ENCODE data around the gene HOPX. TPM values are rescaled to one million over a fixed set of nuclear protein-coding genes. Genes with fewer than 3 reads are reported as not detected.
"Not testable (repeated sequence)": the region's sequence is repeated elsewhere in the genome, so short reads cannot be mapped to it uniquely, and the experiment has no call there.

HOPX gene
- polyA plus RNA-seq (ENCODE audit: insufficient read length in 4 of 4), result 10 to 100 TPM; 10.7 to 19.6 (median 15.6) TPM

DNA sequence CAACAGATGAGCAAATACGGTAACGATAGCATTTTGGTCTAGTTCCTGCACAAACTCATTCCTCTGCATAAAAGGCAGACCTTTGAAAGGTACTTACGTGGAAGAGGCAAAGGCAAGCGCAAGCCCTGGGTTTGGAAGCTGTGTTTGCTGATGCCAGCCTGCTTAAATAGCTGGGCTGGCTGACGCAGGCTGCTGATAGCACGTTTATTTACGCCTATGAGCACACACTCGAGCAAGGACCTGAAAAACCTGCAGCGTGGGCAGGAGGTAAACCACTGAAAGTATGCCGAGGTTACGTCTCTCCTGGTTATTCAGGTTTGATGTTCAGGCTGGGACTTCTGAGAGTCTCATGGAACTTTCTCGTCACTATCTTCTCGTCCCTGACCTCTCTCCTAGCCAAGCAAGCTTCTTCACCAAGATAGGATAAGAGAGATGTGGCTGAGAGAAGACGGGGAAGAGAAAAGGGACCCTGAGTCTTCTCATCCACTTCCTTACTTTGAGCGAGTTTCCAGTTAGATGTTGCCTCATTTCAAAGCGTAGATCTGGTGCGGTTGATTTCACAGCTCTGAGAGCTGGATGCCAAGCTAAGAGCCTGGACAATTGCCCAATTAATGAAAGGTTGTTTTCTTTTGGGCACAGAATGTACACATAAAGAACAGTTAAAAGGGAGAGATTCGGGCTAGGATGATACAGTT lies at the start of gene HOPX:
TSS of gene HOPX (minus strand) at position 139 of the 695 bp plus-strand sequence. CDS start 23,480 bp downstream, outside the sequence.
- DNase-seq (ENCODE audit: low read depth in 4 of 4, low spot score in 2 of 4), result no peak

DNA sequence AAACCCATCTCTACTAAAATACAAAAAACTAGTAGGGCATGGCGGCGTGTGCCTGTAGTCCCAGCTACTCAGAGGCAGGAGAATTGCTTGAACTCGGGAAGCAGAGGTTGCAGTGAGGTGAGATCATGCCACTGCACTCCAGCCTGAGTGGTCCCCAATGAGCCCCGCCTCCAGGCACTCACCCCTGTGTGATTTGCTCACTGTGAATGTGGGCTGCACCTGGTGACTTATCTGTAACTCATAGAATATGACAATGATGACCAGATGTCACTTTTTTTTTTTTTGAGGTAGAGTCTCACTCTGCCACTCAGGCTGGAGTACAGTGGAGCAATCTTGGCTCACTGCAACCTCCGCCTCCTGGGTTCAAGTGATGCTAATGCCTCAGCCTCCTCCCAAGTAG lies 49.0 kb upstream of the HOPX start:
- DNase-seq (ENCODE audit: low read depth in 4 of 4, low spot score in 2 of 4), result no peak

DNA sequence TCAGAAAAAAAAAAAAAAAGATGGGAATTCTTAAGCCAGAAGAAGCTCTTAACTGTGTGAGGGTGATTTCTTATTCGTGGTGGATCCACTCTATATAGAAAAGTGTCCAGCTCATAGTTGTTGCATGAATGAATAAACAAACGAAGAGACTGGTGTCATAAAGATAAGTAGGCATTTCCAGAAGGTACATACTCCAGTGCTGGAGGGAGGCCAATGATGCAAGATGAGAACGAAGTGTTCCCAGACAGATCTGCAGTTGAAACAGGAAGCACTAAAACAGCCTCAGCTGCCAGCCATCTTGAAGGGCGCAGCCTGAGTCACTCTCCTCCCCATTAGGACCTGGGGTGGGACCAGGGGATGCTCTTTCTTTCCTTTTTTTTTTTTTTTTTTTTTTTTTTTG lies 47.4 kb upstream of the HOPX start:
- DNase-seq (ENCODE audit: low read depth in 4 of 4, low spot score in 2 of 4), result no peak

DNA sequence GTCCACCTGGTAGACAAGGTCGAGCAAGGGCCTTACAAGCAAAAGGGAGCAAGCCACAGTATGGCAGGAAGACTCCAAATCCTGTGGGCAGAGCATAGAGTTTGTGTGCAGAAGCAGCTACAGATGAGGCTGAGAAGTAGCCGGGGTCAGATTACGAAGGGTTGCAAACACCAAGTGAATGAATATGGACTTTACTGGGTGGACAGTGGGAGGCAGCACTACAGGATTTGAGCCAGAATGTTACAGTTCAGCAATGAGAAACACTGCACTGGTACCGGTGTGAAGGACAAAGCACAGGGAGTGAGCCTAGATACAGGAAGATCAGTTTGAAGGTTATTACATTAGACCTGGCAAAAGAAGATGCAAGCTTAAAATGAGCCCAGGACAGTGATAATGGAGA lies 46.1 kb upstream of the HOPX start:
- no peak for DNase-seq (ENCODE audit: low read depth in 4 of 4, low spot score in 2 of 4)

GRCh38 chr4:56726593-56726992 lies 45.5 kb upstream of the HOPX start:
- DNase-seq (ENCODE audit: low read depth in 4 of 4, low spot score in 2 of 4), result not testable (repeated sequence)

GRCh38 chr4:56723659-56724230 lies 42.6 kb upstream of the HOPX start:
- DNase-seq (ENCODE audit: low read depth in 4 of 4, low spot score in 2 of 4), result no peak

DNA sequence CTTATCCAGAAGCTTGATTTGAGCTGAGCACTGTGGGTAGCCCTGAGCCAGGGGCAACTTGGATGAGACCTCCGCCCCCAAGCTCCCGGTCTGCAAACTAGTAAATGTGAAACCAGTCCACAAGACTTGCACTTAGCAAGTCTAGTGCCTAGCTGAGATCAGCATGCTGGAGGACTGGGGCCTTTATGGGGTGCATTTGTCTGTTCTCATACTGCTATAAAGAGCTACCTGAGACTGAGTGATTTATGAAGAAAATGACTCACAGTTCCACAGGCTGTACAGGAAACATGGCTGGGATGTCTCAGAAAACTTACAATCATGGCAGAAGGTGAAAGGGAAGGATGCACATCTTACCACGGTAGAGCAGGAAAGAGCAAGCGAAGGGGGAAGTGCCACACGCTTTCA lies 42.1 kb upstream of the HOPX start:
- DNase-seq (ENCODE audit: low read depth in 4 of 4, low spot score in 2 of 4), result no peak

DNA sequence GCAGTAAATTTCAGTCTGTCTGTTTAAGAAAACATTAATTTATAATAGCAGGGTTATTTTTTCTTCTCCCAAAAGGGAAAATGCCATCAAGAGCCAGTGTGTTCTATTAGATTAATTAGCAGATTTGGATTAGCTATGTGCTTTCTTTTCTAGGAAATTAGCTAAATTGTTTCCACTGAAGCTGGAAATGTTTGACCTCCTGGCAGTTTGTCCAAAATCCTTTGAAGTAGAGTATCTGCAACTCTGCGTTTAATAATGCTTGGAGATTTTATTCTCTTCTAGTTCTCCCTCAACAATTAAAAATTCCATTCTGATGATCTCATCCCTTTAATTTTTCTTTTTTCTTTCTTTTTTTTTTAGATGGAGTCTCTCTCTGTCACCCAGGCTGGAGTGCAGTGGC lies 27.1 kb upstream of the HOPX start:
- peak in 3 of 4 donors; percentile 11 to 25 (median 16) for DNase-seq (ENCODE audit: low read depth in 4 of 4, low spot score in 2 of 4)

GRCh38 chr4:56705966-56706365 lies 24.9 kb upstream of the HOPX start:
- no peak for DNase-seq (ENCODE audit: low read depth in 4 of 4, low spot score in 2 of 4)

- no peak for DNase-seq (ENCODE audit: low read depth in 4 of 4, low spot score in 2 of 4)
Observed at GRCh38 chr4:56705334-56705733, 24.2 kb upstream of the HOPX start.

- DNase-seq (ENCODE audit: low read depth in 4 of 4, low spot score in 2 of 4), result no peak
Observed at GRCh38 chr4:56704089-56704871, 23.2 kb upstream of the HOPX start.

DNA sequence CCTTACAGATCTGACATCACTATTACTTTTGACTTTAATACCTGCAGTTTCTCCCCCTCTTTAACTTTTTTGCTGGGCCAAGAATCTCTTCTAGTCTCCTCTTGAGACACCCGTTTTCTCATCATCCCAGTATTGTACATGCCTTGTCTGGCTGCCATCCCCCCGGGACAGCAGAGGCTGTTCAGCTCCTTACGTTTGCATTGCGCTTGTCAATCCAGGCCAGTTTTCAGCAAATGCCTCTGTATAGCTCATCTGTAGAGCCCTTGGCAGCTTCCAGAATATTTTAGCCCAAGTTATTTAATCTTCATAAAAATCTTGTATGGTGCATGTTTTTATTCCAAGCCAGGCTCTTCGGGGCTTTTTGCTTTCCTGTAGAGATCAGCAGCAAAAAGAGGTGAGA lies 22.3 kb upstream of the HOPX start:
- no peak for DNase-seq (ENCODE audit: low read depth in 4 of 4, low spot score in 2 of 4)

GRCh38 chr4:56701644-56702043 lies 20.5 kb upstream of the HOPX start:
- no peak for DNase-seq (ENCODE audit: low read depth in 4 of 4, low spot score in 2 of 4)

DNA sequence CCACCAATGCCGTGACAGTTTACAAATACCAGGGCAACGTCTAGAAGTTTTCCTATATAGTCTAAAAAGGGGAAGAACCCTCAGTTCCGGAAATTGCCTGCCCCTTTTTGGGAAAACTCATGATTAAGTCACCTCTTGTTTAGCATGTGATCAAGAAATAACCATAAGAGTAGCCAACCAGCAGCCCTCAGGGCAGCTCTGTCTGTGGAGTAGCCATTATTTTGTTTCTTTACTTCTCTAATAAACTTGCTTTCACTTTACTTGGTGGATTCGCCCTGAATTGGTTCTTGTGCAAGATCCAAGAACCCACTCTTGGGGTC lies 20.0 kb upstream of the HOPX start:
- DNase-seq (ENCODE audit: low read depth in 4 of 4, low spot score in 2 of 4), result no peak

- no peak for DNase-seq (ENCODE audit: low read depth in 4 of 4, low spot score in 2 of 4)
Observed at GRCh38 chr4:56699537-56700105, 18.5 kb upstream of the HOPX start.

DNA sequence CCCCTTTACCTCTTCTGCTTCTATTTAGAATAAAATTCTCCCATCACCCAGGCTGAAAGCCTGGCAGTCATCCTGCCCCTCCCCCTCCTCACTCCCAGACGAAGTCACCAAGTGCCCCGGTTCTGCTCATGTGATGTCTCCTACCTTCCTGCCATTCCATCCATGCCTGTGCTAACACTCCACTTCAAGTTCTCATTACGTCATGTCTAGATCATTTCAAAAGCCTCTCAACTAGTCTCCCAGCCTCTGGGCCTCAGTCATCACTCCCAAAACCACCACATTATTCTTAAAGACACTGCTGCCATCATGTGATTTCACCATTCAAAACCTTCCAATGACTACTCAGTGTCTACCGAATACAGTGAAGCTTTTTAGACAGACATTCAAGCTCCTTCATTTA lies 17.2 kb upstream of the HOPX start:
- DNase-seq (ENCODE audit: low read depth in 4 of 4, low spot score in 2 of 4), result no peak

GRCh38 chr4:56696056-56696455 lies 15.0 kb upstream of the HOPX start:
- DNase-seq (ENCODE audit: low read depth in 4 of 4, low spot score in 2 of 4), result no peak

GRCh38 chr4:56693476-56693875 lies 12.4 kb upstream of the HOPX start:
- DNase-seq (ENCODE audit: low read depth in 4 of 4, low spot score in 2 of 4), result not testable (repeated sequence)

DNA sequence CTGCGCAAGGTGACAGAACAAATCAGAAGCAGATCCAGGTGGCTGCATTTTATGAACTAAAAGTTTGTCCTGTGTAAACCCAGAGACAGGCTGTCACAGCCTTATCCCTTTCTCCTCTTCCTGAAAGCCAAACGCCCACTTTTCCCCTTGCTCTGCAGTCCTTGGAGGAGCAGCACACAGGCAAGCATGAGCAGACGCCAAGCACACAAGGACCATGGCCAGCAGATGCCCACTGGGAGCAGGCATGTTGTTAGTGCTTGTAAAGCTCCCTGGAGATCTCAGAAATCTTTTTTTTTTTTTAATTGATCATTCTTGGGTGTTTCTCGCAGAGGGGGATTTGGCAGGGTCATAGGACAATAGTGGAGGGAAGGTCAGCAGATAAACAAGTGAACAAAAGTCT lies 11.5 kb upstream of the HOPX start:
- no peak for DNase-seq (ENCODE audit: low read depth in 4 of 4, low spot score in 2 of 4)

DNA sequence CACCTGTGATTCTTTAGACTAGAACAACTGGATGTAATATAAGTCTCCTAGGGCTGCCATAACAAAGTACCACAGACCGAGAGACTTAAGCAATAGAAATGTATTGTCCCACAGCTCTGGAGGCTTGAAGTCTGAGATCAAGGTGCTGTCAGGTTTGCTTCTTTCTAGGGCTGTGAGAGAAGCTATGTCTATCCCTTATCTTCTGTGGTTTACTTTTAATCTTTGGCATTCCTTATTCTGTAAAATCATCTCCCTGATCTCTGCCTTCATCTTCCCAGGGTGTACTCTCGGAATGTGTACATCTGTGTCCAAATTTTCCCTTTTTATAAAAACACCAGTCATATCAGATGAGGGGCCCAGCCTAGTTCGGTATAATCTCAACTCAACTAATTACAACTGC lies 10.3 kb upstream of the HOPX start:
- no peak for DNase-seq (ENCODE audit: low read depth in 4 of 4, low spot score in 2 of 4)

- no peak for DNase-seq (ENCODE audit: low read depth in 4 of 4, low spot score in 2 of 4)
Observed at GRCh38 chr4:56690393-56690792, 9.3 kb upstream of the HOPX start.

All from left renal cortex interstitium (tissue), 4 donors.